ENCODE measurements around the gene RDX.
"Not testable (repeated sequence)": the region's sequence is repeated elsewhere in the genome, so short reads cannot be mapped to it uniquely, and the experiment has no call there.

The RDX gene

GRCh38 chr11:110327508-110327907, 31.1 kb upstream of the RDX start:
- no peak overlapping the region for H3K27ac ChIP-seq (ENCODE audit: low read depth in 2 of 2, low read length in 2 of 2)
- no peak overlapping the region for H3K9ac ChIP-seq (ENCODE audit: low read depth in 1 of 2, low read length in 2 of 2)

GRCh38 chr11:110323786-110324185, 27.4 kb upstream of the RDX start:
- Histone ChIP-seq H3K36me3 (ENCODE audit: control insufficient read depth in 2 of 2, insufficient read depth in 2 of 2, low read length in 2 of 2) (no peaks in the 10 kb centered on the region), H3K9me3 (ENCODE audit: control insufficient read depth in 2 of 2, low read length in 2 of 2) (no peaks in the 10 kb centered on the region), H3K4me1 (ENCODE audit: control insufficient read depth in 2 of 2, insufficient read depth in 2 of 2, low read length in 2 of 2) (no peaks in the 10 kb centered on the region), H3K27ac (ENCODE audit: low read depth in 2 of 2, low read length in 2 of 2) (no peak overlapping the region), H3K4me3 (ENCODE audit: low read length in 2 of 2) (no peak overlapping the region), H3K9ac (ENCODE audit: low read depth in 1 of 2, low read length in 2 of 2) (no peak overlapping the region), H3K27me3 (ENCODE audit: control insufficient read depth in 2 of 2, insufficient read depth in 2 of 2, low read length in 2 of 2) (no peaks in the 10 kb centered on the region)

More at GRCh38 chr11:110327508-110327907, 31.1 kb upstream of the RDX start:
- Histone ChIP-seq H3K9me3 (ENCODE audit: control insufficient read depth in 2 of 2, low read length in 2 of 2) (no peaks in the 10 kb centered on the region), H3K4me3 (ENCODE audit: low read length in 2 of 2) (no peak overlapping the region), H3K36me3 (ENCODE audit: control insufficient read depth in 2 of 2, insufficient read depth in 2 of 2, low read length in 2 of 2) (no peaks in the 10 kb centered on the region), H3K27me3 (ENCODE audit: control insufficient read depth in 2 of 2, insufficient read depth in 2 of 2, low read length in 2 of 2) (no peaks in the 10 kb centered on the region), H3K4me1 (ENCODE audit: control insufficient read depth in 2 of 2, insufficient read depth in 2 of 2, low read length in 2 of 2) (no peaks in the 10 kb centered on the region)

GRCh38 chr11:110319501-110319900, 23.1 kb upstream of the RDX start:
- H3K36me3 ChIP-seq (ENCODE audit: control insufficient read depth in 2 of 2, insufficient read depth in 2 of 2, low read length in 2 of 2): no peaks in the 10 kb centered on the region
- no peaks in the 10 kb centered on the region for H3K27me3 ChIP-seq (ENCODE audit: control insufficient read depth in 2 of 2, insufficient read depth in 2 of 2, low read length in 2 of 2)
- no peak overlapping the region for H3K27ac ChIP-seq (ENCODE audit: low read depth in 2 of 2, low read length in 2 of 2)
- H3K9ac ChIP-seq (ENCODE audit: low read depth in 1 of 2, low read length in 2 of 2): no peak overlapping the region
- H3K9me3 ChIP-seq (ENCODE audit: control insufficient read depth in 2 of 2, low read length in 2 of 2): no peaks in the 10 kb centered on the region
- no peak overlapping the region for H3K4me3 ChIP-seq (ENCODE audit: low read length in 2 of 2)
- H3K4me1 ChIP-seq (ENCODE audit: control insufficient read depth in 2 of 2, insufficient read depth in 2 of 2, low read length in 2 of 2): no peaks in the 10 kb centered on the region

GRCh38 chr11:110318638-110319404, 22.4 kb upstream of the RDX start:
- Histone ChIP-seq H3K4me1 (ENCODE audit: control insufficient read depth in 2 of 2, insufficient read depth in 2 of 2, low read length in 2 of 2) (no peaks in the 10 kb centered on the region), H3K36me3 (ENCODE audit: control insufficient read depth in 2 of 2, insufficient read depth in 2 of 2, low read length in 2 of 2) (no peaks in the 10 kb centered on the region), H3K9me3 (ENCODE audit: control insufficient read depth in 2 of 2, low read length in 2 of 2) (no peaks in the 10 kb centered on the region), H3K4me3 (ENCODE audit: low read length in 2 of 2) (no peak overlapping the region), H3K27me3 (ENCODE audit: control insufficient read depth in 2 of 2, insufficient read depth in 2 of 2, low read length in 2 of 2) (no peaks in the 10 kb centered on the region), H3K9ac (ENCODE audit: low read depth in 1 of 2, low read length in 2 of 2) (no peak overlapping the region), H3K27ac (ENCODE audit: low read depth in 2 of 2, low read length in 2 of 2) (no peak overlapping the region)

GRCh38 chr11:110317516-110317932, 21.1 kb upstream of the RDX start:
- Histone ChIP-seq H3K9ac (ENCODE audit: low read depth in 1 of 2, low read length in 2 of 2) (no peak overlapping the region), H3K4me1 (ENCODE audit: control insufficient read depth in 2 of 2, insufficient read depth in 2 of 2, low read length in 2 of 2) (no peaks in the 10 kb centered on the region), H3K4me3 (ENCODE audit: low read length in 2 of 2) (no peak overlapping the region), H3K9me3 (ENCODE audit: control insufficient read depth in 2 of 2, low read length in 2 of 2) (no peaks in the 10 kb centered on the region), H3K36me3 (ENCODE audit: control insufficient read depth in 2 of 2, insufficient read depth in 2 of 2, low read length in 2 of 2) (no peaks in the 10 kb centered on the region), H3K27ac (ENCODE audit: low read depth in 2 of 2, low read length in 2 of 2) (no peak overlapping the region), H3K27me3 (ENCODE audit: control insufficient read depth in 2 of 2, insufficient read depth in 2 of 2, low read length in 2 of 2) (no peaks in the 10 kb centered on the region)

- no peaks in the 10 kb centered on the region for H3K4me1 ChIP-seq (ENCODE audit: control insufficient read depth in 2 of 2, insufficient read depth in 2 of 2, low read length in 2 of 2)
- no peak overlapping the region for H3K4me3 ChIP-seq (ENCODE audit: low read length in 2 of 2)
- no peak overlapping the region for H3K9ac ChIP-seq (ENCODE audit: low read depth in 1 of 2, low read length in 2 of 2)
- H3K27ac ChIP-seq (ENCODE audit: low read depth in 2 of 2, low read length in 2 of 2): no peak overlapping the region
- H3K36me3 ChIP-seq (ENCODE audit: control insufficient read depth in 2 of 2, insufficient read depth in 2 of 2, low read length in 2 of 2): no peaks in the 10 kb centered on the region
- H3K9me3 ChIP-seq (ENCODE audit: control insufficient read depth in 2 of 2, low read length in 2 of 2): no peaks in the 10 kb centered on the region
- peaks cover 0 to 4% of the 10 kb centered on the region in 2 donors for H3K27me3 ChIP-seq (ENCODE audit: control insufficient read depth in 2 of 2, insufficient read depth in 2 of 2, low read length in 2 of 2)
These were observed 18.1 kb upstream of the RDX start for GRCh38 chr11:110314366-110315095.

GRCh38 chr11:110312670-110313069, 16.3 kb upstream of the RDX start:
- Histone ChIP-seq H3K27ac (ENCODE audit: low read depth in 2 of 2, low read length in 2 of 2) (no peak overlapping the region), H3K9ac (ENCODE audit: low read depth in 1 of 2, low read length in 2 of 2) (no peak overlapping the region), H3K36me3 (ENCODE audit: control insufficient read depth in 2 of 2, insufficient read depth in 2 of 2, low read length in 2 of 2) (no peaks in the 10 kb centered on the region), H3K9me3 (ENCODE audit: control insufficient read depth in 2 of 2, low read length in 2 of 2) (no peaks in the 10 kb centered on the region), H3K4me3 (ENCODE audit: low read length in 2 of 2) (no peak overlapping the region), H3K4me1 (ENCODE audit: control insufficient read depth in 2 of 2, insufficient read depth in 2 of 2, low read length in 2 of 2) (no peaks in the 10 kb centered on the region), H3K27me3 (ENCODE audit: control insufficient read depth in 2 of 2, insufficient read depth in 2 of 2, low read length in 2 of 2) (peaks cover 3 to 21% of the 10 kb centered on the region in 2 donors)

GRCh38 chr11:110311783-110312579, 15.6 kb upstream of the RDX start:
- no peak overlapping the region for H3K9ac ChIP-seq (ENCODE audit: low read depth in 1 of 2, low read length in 2 of 2)
- no peaks in the 10 kb centered on the region for H3K9me3 ChIP-seq (ENCODE audit: control insufficient read depth in 2 of 2, low read length in 2 of 2)
- no peaks in the 10 kb centered on the region for H3K36me3 ChIP-seq (ENCODE audit: control insufficient read depth in 2 of 2, insufficient read depth in 2 of 2, low read length in 2 of 2)
- H3K4me3 ChIP-seq (ENCODE audit: low read length in 2 of 2): no peak overlapping the region
- peaks cover 4 to 23% of the 10 kb centered on the region in 2 donors for H3K27me3 ChIP-seq (ENCODE audit: control insufficient read depth in 2 of 2, insufficient read depth in 2 of 2, low read length in 2 of 2)
- H3K4me1 ChIP-seq (ENCODE audit: control insufficient read depth in 2 of 2, insufficient read depth in 2 of 2, low read length in 2 of 2): no peaks in the 10 kb centered on the region
- H3K27ac ChIP-seq (ENCODE audit: low read depth in 2 of 2, low read length in 2 of 2): no peak overlapping the region

- Histone ChIP-seq H3K4me1 (ENCODE audit: control insufficient read depth in 2 of 2, insufficient read depth in 2 of 2, low read length in 2 of 2) (peaks cover 0 to 9% of the 10 kb centered on the region in 2 donors), H3K27ac (ENCODE audit: low read depth in 2 of 2, low read length in 2 of 2) (no peak overlapping the region), H3K36me3 (ENCODE audit: control insufficient read depth in 2 of 2, insufficient read depth in 2 of 2, low read length in 2 of 2) (no peaks in the 10 kb centered on the region), H3K27me3 (ENCODE audit: control insufficient read depth in 2 of 2, insufficient read depth in 2 of 2, low read length in 2 of 2) (peaks cover 4 to 23% of the 10 kb centered on the region in 2 donors), H3K4me3 (ENCODE audit: low read length in 2 of 2) (no peak overlapping the region), H3K9me3 (ENCODE audit: control insufficient read depth in 2 of 2, low read length in 2 of 2) (no peaks in the 10 kb centered on the region), H3K9ac (ENCODE audit: low read depth in 1 of 2, low read length in 2 of 2) (no peak overlapping the region)
These were observed 11.7 kb upstream of the RDX start for GRCh38 chr11:110308071-110308470.

GRCh38 chr11:110306019-110306388, 9.6 kb upstream of the RDX start:
- H3K9me3 ChIP-seq (ENCODE audit: control insufficient read depth in 2 of 2, low read length in 2 of 2); H3K4me3 ChIP-seq (ENCODE audit: low read length in 2 of 2); H3K27ac ChIP-seq (ENCODE audit: low read depth in 2 of 2, low read length in 2 of 2); H3K4me1 ChIP-seq (ENCODE audit: control insufficient read depth in 2 of 2, insufficient read depth in 2 of 2, low read length in 2 of 2); H3K9ac ChIP-seq (ENCODE audit: low read depth in 1 of 2, low read length in 2 of 2); H3K36me3 ChIP-seq (ENCODE audit: control insufficient read depth in 2 of 2, insufficient read depth in 2 of 2, low read length in 2 of 2): not testable (repeated sequence)
- peaks cover 4 to 23% of the 10 kb centered on the region in 2 donors for H3K27me3 ChIP-seq (ENCODE audit: control insufficient read depth in 2 of 2, insufficient read depth in 2 of 2, low read length in 2 of 2)

All from mucosa of rectum (tissue), 2 donors.